Measurements from ENCODE around the gene ARHGEF28.
A peak's percentile ranks its signal among the peaks of the same experiment; 100 is the strongest.

ARHGEF28 gene

DNA sequence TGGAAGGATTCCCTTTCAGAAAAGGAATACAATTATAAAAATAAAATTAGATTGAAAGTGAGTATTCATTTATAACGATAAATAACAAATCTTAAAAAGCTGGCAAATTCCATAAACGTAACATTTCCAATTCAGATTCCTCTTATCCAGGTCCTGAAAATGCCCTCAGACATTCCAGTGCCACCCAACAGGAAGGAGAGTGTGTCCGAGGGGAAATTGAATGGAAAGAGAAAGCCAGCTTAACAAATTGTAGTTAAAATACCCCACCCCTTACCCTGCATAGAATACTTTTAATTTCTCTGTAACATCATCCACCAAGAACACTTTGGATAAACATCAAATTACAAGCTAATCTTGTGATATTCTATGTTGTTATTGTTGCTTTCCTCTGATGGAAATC is 72.0 kb downstream of the ARHGEF28 start:
- TF ChIP-seq CTCF (IDR thresholded peaks at IDR 0.05; ENCODE audit: low read depth, low read length): no peak
- Histone ChIP-seq H3K36me3 (peaks cover 2% of the 10 kb centered on the region), H3K4me1 (peaks cover 17% of the 10 kb centered on the region), H3K4me3 (ENCODE audit: low read depth, low read length) (no peak overlapping the region), H3K9me3 (no peaks in the 10 kb centered on the region), H3K27me3 (no peaks in the 10 kb centered on the region)
- no peak for DNase-seq

DNA sequence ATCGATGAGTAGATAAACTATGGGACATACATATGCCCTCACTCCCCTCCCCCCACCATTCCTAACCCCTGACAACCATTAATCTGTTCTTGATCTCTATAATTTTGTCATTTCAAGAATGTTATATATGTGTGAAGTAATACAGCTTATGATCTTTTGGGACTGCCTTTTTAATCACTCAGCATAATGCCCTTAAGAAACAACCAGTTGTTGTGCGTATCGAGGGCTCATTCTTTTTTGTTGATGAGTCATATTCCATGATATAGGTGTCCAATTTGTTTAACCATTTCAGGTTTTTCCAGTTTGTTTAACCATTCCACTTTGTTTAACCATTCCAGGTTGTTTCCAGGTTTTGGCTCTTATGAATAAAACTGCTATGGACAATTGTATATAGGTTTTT is 75.6 kb downstream of the ARHGEF28 start:
- Histone ChIP-seq H3K4me3 (ENCODE audit: low read depth, low read length) (no peak overlapping the region), H3K9me3 (no peaks in the 10 kb centered on the region), H3K27me3 (no peaks in the 10 kb centered on the region), H3K36me3 (peaks cover 13% of the 10 kb centered on the region), H3K4me1 (peaks cover 9% of the 10 kb centered on the region)
- DNase-seq: no peak
- no peak for TF ChIP-seq CTCF (IDR thresholded peaks at IDR 0.05; ENCODE audit: low read depth, low read length)

DNA sequence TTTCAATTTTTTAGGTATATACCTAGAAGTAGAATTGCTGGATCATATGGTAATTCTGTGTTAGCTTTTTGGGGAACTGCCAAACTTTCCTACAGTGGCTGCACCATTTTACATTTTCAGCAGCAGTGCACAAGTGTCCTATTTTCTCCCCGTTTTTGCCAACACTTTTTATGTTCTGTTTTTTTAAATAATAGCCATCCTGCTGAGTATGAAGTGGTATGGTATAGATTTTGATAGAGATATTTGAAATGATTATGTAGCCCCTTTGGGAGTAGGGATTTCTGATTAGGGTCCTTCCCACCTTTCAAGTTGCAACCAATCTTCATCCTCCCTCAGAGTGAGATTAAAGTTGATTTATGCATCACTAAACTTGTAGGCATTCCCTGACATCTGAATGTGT is 76.5 kb downstream of the ARHGEF28 start:
- DNase-seq: no peak
- Histone ChIP-seq H3K4me3 (ENCODE audit: low read depth, low read length) (no peak overlapping the region), H3K9me3 (no peaks in the 10 kb centered on the region), H3K4me1 (peaks cover 9% of the 10 kb centered on the region), H3K27me3 (no peaks in the 10 kb centered on the region), H3K36me3 (peaks cover 13% of the 10 kb centered on the region)
- no peak for TF ChIP-seq CTCF (IDR thresholded peaks at IDR 0.05; ENCODE audit: low read depth, low read length)

DNA sequence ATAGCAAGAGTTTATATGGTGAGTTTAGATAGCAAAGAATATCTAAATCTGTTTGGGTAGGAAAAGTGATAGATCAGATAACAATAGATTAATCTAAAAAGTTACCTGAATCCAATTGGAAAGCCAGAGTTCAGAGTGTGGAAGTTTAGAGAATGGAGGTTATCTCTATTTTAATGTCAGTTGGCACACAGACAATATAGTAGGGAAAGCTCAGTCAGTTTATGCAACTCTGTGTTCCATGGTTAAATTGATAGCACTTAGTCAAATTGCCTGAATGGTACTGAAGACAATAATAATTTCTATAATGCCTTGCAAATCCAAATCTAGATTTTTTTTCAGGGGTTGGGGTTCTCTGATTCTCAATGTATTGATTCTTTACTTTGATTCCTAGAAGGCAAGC is 77.0 kb downstream of the ARHGEF28 start:
- no peak overlapping the region for H3K4me3 ChIP-seq (ENCODE audit: low read depth, low read length)
- TF ChIP-seq CTCF (IDR thresholded peaks at IDR 0.05; ENCODE audit: low read depth, low read length): no peak
- DNase-seq: no peak
- H3K9me3 ChIP-seq: no peaks in the 10 kb centered on the region
- H3K36me3 ChIP-seq: peaks cover 13% of the 10 kb centered on the region
- peaks cover 9% of the 10 kb centered on the region for H3K4me1 ChIP-seq
- H3K27me3 ChIP-seq: no peaks in the 10 kb centered on the region

GRCh38 chr5:73705364-73705763 is 79.4 kb downstream of the ARHGEF28 start:
- no peaks in the 10 kb centered on the region; the same call in none of the 2 replicates for H3K4me1 ChIP-seq
- no peak overlapping the region for H3K4me3 ChIP-seq (ENCODE audit: low read depth, low read length)
- H3K9me3 ChIP-seq: peaks cover 7% of the 10 kb centered on the region
- H3K36me3 ChIP-seq: peaks cover 22% of the 10 kb centered on the region
- no peaks in the 10 kb centered on the region for H3K27me3 ChIP-seq
- DNase-seq: no peak
- 0 out of 2 replicates have a peak, but pooled peaks have one; percentile 27 for TF ChIP-seq CTCF (IDR thresholded peaks at IDR 0.05; ENCODE audit: low read depth, low read length)

DNA sequence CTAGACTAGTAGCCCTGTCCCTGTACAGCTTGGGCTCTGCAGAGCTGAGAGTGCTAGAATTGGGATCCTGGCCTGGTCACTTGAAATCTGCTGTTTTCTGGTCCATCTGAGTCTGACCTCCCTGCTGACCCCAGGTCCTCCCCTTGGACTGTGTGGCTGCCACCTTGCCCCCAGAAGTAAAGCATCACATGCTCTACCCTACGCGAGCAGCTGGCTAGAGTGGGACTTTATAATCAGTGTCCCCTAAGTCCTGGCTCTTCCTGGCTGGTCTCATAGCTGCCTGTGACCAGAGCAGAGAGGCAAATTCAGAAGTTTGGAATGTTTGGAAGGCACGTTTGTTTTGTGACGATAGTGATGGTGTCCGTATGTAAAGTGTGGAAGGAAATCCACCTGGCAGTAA is 81.0 kb downstream of the ARHGEF28 start:
- peaks cover 22% of the 10 kb centered on the region for H3K36me3 ChIP-seq
- peaks cover 7% of the 10 kb centered on the region for H3K9me3 ChIP-seq
- no peaks in the 10 kb centered on the region for H3K27me3 ChIP-seq
- H3K4me3 ChIP-seq (ENCODE audit: low read depth, low read length): no peak overlapping the region
- no peak for TF ChIP-seq CTCF (IDR thresholded peaks at IDR 0.05; ENCODE audit: low read depth, low read length)
- no peaks in the 10 kb centered on the region; the same call in none of the 2 replicates for H3K4me1 ChIP-seq
- no peak for DNase-seq

Measured in BE2C (cell line).